ENCODE measurements around the gene DNAJC17.

- no peak for TF ChIP-seq SMC3 (conservative IDR thresholded peaks at IDR 0.05; ENCODE audit: poor library complexity)
- no peak for TF ChIP-seq CTCF (IDR thresholded peaks at IDR 0.05; ENCODE audit: poor library complexity, severe bottlenecking)
- no peak for TF ChIP-seq EZH2 (IDR thresholded peaks at IDR 0.05; ENCODE audit: borderline replicate concordance, insufficient read depth, low read length, poor library complexity, severe bottlenecking)
- no peak for TF ChIP-seq TAF1 (IDR thresholded peaks at IDR 0.05; ENCODE audit: low read depth)
- no peak for TF ChIP-seq EP300 (conservative IDR thresholded peaks at IDR 0.05; ENCODE audit: poor library complexity, severe bottlenecking)
Measured at GRCh38 chr15:40767838-40768500, 39.3 kb downstream of the DNAJC17 start.

Measured in neural cell (in vitro differentiated cells).